GM12878 (cell line): ENCODE data around the gene ADCY9. TPM values are rescaled to one million over a fixed set of nuclear protein-coding genes. Genes with fewer than 3 reads are reported as not detected.

Source experiments
- ATAC-seq: fragments of 200-7000 bp; cut with Tn5 transposase; 3 replicates; pipeline ENCODE4 v1.9.1; 2020; ENCODE audit warnings: mild to moderate bottlenecking, moderate library complexity
- BruUV-seq: library from RNA; stranded (reverse); fragments of 400-500 nt; replicated peaks from 2 replicates; lab custom pipeline; 2021; lab: Mats Ljungman, UMichigan
- CTCF ChIA-PET: fragments of 300-600 bp; sonication (Branson Sonifier 250); formaldehyde crosslinking; extraction: SDS; loops from one replicate; lab custom pipeline; 2021; ENCODE audit warnings: inconsistent platforms; lab: Yijun Ruan, JAX
- POLR2A ChIA-PET: fragments of 350-600 bp; formaldehyde crosslinking; extraction: SDS; loops from one replicate; lab custom pipeline; 2021; ENCODE audit warnings: inconsistent platforms; lab: Charles Lee
- RAD21 ChIA-PET: fragments of 300-600 bp; sonication (Branson Sonifier 250); formaldehyde crosslinking; loops from one replicate; lab custom pipeline; 2023; ENCODE audit warnings: antibody characterized with exemption; ENCODE audit not compliant: unreplicated experiment; lab: Charles Lee
- SMC1A ChIA-PET: fragments of 300-600 bp; sonication (Branson Sonifier 250); formaldehyde crosslinking; loops from one replicate; lab custom pipeline; 2023; ENCODE audit not compliant: unreplicated experiment, uncharacterized antibody; lab: Charles Lee
- DNase-seq: peaks from one replicate; pipeline ENCODE4 v3.0.0-alpha.2; 2011; ENCODE audit warnings: low read depth, low spot score
- FAIRE-seq: peaks from 3 replicates; lab custom pipeline; 2011; peaks lifted over from hg19 to GRCh38; lab: Jason Lieb, UNC
- H2AFZ ChIP-seq: 2 replicates; pipeline ENCODE4 v1.6.0; 2011; ENCODE audit warnings: low read depth, low read length, control low read depth; ENCODE audit not compliant: control insufficient read depth
- H3K27ac ChIP-seq: 2 replicates; pipeline ENCODE4 v1.5.1; 2011; ENCODE audit warnings: control low read depth; ENCODE audit not compliant: control insufficient read depth, insufficient read depth
- H3K27me3 ChIP-seq, 2 experiments: replicated peaks in 1 of 2; 2 replicates each; pipeline versions ENCODE4 v1.6.0 to v1.6.1; 2011; ENCODE audit warnings: low read length in 1 of 2; ENCODE audit not compliant: control insufficient read depth in 2 of 2, insufficient read depth in 2 of 2
- H3K36me3 ChIP-seq, 2 experiments: 2 replicates each; pipeline ENCODE4 v1.5.1; 2011; ENCODE audit warnings: low read length in 1 of 2; ENCODE audit not compliant: control insufficient read depth in 2 of 2, insufficient read depth in 2 of 2
- H3K4me1 ChIP-seq: 2 replicates; pipeline ENCODE4 v1.6.1; 2011; ENCODE audit warnings: mild to moderate bottlenecking, low read length, moderate library complexity, mixed read lengths; ENCODE audit not compliant: control insufficient read depth, insufficient read depth
- H3K4me2 ChIP-seq: 2 replicates; pipeline ENCODE4 v1.6.0; 2011; ENCODE audit warnings: control low read depth; ENCODE audit not compliant: control insufficient read depth, insufficient read depth
- H3K4me3 ChIP-seq: fragments of 200-600 bp; sonication (generic); 2 replicates; pipeline ENCODE4 v1.5.1; 2016
- H3K79me2 ChIP-seq: 2 replicates; pipeline ENCODE4 v1.6.0; 2011; ENCODE audit warnings: low read length; ENCODE audit not compliant: control insufficient read depth, insufficient read depth
- H3K9ac ChIP-seq: 2 replicates; pipeline ENCODE4 v1.8.0; 2011; ENCODE audit warnings: low read length, control low read depth, mixed read lengths; ENCODE audit not compliant: control insufficient read depth, insufficient read depth
- H3K9me3 ChIP-seq: replicated peaks from 3 replicates; pipeline ENCODE4 v1.5.1; 2011; ENCODE audit warnings: mild to moderate bottlenecking, low read length; ENCODE audit not compliant: control insufficient read depth, insufficient read depth
- H4K20me1 ChIP-seq: 2 replicates; pipeline ENCODE4 v1.6.0; 2011; ENCODE audit not compliant: control insufficient read depth, insufficient read depth
- CEBPB ChIP-seq, 2 experiments: fragments of 150-350 bp in 1 of 2; IDR thresholded peaks; 2 replicates each; pipeline ENCODE4 v1.6.1; 2012 to 2014; ENCODE audit warnings: low read depth in 2 of 2, low read length in 2 of 2, borderline replicate concordance in 1 of 2, inconsistent platforms in 1 of 2
- E2F4 ChIP-seq: IDR thresholded peaks from 2 replicates; pipeline ENCODE4 v1.6.1; 2012; ENCODE audit warnings: low read depth, low read length, improper control_type of control experiment
- EP300 ChIP-seq, 2 experiments: fragments of 150-350 bp in 1 of 2; IDR thresholded peaks; 2 replicates each; pipeline ENCODE4 v1.6.1; 2011 to 2012; ENCODE audit warnings: low read depth in 2 of 2, low read length in 2 of 2, borderline replicate concordance in 1 of 2, improper control_type of control experiment in 1 of 2, inconsistent platforms in 1 of 2; ENCODE audit not compliant: control insufficient read depth in 1 of 2
- HCFC1 ChIP-seq: fragments of 150-350 bp; IDR thresholded peaks from 2 replicates; pipeline ENCODE4 v1.6.1; 2014; ENCODE audit warnings: low read length
- HDAC2 ChIP-seq: fragments of 200-600 bp; sonication (generic); IDR thresholded peaks from 2 replicates; pipeline ENCODE4 v1.6.1; 2017
- NR2F1 ChIP-seq: fragments of 450-650 bp; conservative IDR thresholded peaks from 2 replicates; pipeline ENCODE4 v1.6.1; 2017; ENCODE audit warnings: mild to moderate bottlenecking
- PML ChIP-seq: IDR thresholded peaks from 2 replicates; pipeline ENCODE4 v1.6.1; 2012; ENCODE audit warnings: low read length, inconsistent platforms
- POU2F2 ChIP-seq: IDR thresholded peaks from 3 replicates; pipeline ENCODE4 v1.6.1; 2011; ENCODE audit warnings: low read depth, mild to moderate bottlenecking, low read length, borderline replicate concordance
- SP1 ChIP-seq: IDR thresholded peaks from one replicate; pipeline ENCODE4 v1.6.1; 2011; ENCODE audit warnings: low read depth, low read length
- SUZ12 ChIP-seq: fragments of 200-600 bp; sonication (generic); IDR thresholded peaks from one replicate; pipeline ENCODE4 v1.6.1; 2018; ENCODE audit warnings: antibody characterized with exemption, mild to moderate bottlenecking; ENCODE audit not compliant: unreplicated experiment
- TARDBP ChIP-seq: IDR thresholded peaks from 2 replicates; pipeline ENCODE4 v1.6.1; 2016; ENCODE audit warnings: borderline replicate concordance
- ZNF217 ChIP-seq: fragments of 450-650 bp; IDR thresholded peaks from 2 replicates; pipeline ENCODE4 v1.6.1; 2017; ENCODE audit warnings: antibody characterized with exemption, mild to moderate bottlenecking
- ZSCAN29 ChIP-seq: fragments of 450-650 bp; IDR thresholded peaks from 2 replicates; pipeline ENCODE4 v1.6.1; 2017; ENCODE audit warnings: mild to moderate bottlenecking, moderate library complexity
- in situ Hi-C: fragments of 300-500 bp; cut with MboI; formaldehyde crosslinking; loops from 9 replicates; pipeline ENCODE4 v1.14.3; 2018; ENCODE audit warnings: mixed read lengths
- intact Hi-C: fragments of 100-400 bp; cut with micrococcal nuclease; formaldehyde crosslinking; loops from one replicate; pipeline ENCODE4 v1.14.2; 2022; ENCODE audit not compliant: unreplicated experiment
- polyA plus RNA-seq, 11 experiments: library from polyadenylated mRNA; depleted of rRNA in 4 of 11; unstranded in 6 of 11; stranded (reverse) in 5 of 11; fragments of >200 nt; fragmentation: Nextera tagmentation in 4 of 11; fragmentation: Illumina TruSeq in 1 of 11; extraction: Ambion mirVana in 4 of 11; extraction: Trizol in 1 of 11; gene quantifications; 1 replicate in 1 of 11; 2 replicates in 10 of 11; pipeline versions ENCODE4 v1.2.1 to v1.2.3, GENCODE V29; 2011 to 2016; ENCODE audit warnings: inconsistent platforms in 2 of 11, missing spikeins in 2 of 11, low read depth in 1 of 11
- total RNA-seq, 4 experiments: library from RNA; depleted of rRNA in 3 of 4; stranded (reverse); fragments of >200 nt in 3 of 4; fragmentation: Illumina TruSeq in 1 of 4; extraction: Trizol in 1 of 4; gene quantifications; 2 replicates each; pipeline versions ENCODE4 v1.2.1 to v1.2.3, GENCODE V29; 2013 to 2021
- TF ChIP-seq, protein P1 (sequence below): fragments of 450-650 bp; IDR thresholded peaks from 2 replicates; pipeline ENCODE4 v1.6.1; 2017; ENCODE audit warnings: antibody characterized with exemption, mild to moderate bottlenecking, moderate library complexity
- TF ChIP-seq, protein P2 (sequence below): fragments of 150-350 bp; IDR thresholded peaks from 2 replicates; pipeline ENCODE4 v1.6.1; 2016; ENCODE audit warnings: low read depth, low read length

ADCY9 gene
- total and polyA plus RNA-seq, 10 of the 15 experiments (the other 5 are each of a cell fraction or from before 2014, with no cell fraction given): 0.09 to 0.41 (median 0.15) TPM; not detected in 3

- CTCF ChIA-PET: no interaction called here
- POLR2A ChIA-PET: no interaction called here
- no peak for FAIRE-seq
- TF ChIP-seq NR2F1 (no peak), ZNF217 (no peak), SUZ12 (no peak), TARDBP (no peak), POU2F2 (no peak), CEBPB (IDR thresholded peaks at IDR 0.05; ENCODE audit: borderline replicate concordance in 1 of 2, low read depth in 2 of 2, low read length in 2 of 2) (no peak), ZSCAN29 (no peak), EP300 (IDR thresholded peaks at IDR 0.05; ENCODE audit: borderline replicate concordance in 1 of 2, control insufficient read depth in 1 of 2, low read depth in 2 of 2, low read length in 2 of 2) (no peak), E2F4 (no peak), HDAC2 (no peak), SP1 (no peak), HCFC1 (no peak), PML (no peak)
- TF ChIP-seq, protein P1, sequence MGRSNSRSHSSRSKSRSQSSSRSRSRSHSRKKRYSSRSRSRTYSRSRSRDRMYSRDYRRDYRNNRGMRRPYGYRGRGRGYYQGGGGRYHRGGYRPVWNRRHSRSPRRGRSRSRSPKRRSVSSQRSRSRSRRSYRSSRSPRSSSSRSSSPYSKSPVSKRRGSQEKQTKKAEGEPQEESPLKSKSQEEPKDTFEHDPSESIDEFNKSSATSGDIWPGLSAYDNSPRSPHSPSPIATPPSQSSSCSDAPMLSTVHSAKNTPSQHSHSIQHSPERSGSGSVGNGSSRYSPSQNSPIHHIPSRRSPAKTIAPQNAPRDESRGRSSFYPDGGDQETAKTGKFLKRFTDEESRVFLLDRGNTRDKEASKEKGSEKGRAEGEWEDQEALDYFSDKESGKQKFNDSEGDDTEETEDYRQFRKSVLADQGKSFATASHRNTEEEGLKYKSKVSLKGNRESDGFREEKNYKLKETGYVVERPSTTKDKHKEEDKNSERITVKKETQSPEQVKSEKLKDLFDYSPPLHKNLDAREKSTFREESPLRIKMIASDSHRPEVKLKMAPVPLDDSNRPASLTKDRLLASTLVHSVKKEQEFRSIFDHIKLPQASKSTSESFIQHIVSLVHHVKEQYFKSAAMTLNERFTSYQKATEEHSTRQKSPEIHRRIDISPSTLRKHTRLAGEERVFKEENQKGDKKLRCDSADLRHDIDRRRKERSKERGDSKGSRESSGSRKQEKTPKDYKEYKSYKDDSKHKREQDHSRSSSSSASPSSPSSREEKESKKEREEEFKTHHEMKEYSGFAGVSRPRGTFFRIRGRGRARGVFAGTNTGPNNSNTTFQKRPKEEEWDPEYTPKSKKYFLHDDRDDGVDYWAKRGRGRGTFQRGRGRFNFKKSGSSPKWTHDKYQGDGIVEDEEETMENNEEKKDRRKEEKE: no peak
- TF ChIP-seq, protein P2, sequence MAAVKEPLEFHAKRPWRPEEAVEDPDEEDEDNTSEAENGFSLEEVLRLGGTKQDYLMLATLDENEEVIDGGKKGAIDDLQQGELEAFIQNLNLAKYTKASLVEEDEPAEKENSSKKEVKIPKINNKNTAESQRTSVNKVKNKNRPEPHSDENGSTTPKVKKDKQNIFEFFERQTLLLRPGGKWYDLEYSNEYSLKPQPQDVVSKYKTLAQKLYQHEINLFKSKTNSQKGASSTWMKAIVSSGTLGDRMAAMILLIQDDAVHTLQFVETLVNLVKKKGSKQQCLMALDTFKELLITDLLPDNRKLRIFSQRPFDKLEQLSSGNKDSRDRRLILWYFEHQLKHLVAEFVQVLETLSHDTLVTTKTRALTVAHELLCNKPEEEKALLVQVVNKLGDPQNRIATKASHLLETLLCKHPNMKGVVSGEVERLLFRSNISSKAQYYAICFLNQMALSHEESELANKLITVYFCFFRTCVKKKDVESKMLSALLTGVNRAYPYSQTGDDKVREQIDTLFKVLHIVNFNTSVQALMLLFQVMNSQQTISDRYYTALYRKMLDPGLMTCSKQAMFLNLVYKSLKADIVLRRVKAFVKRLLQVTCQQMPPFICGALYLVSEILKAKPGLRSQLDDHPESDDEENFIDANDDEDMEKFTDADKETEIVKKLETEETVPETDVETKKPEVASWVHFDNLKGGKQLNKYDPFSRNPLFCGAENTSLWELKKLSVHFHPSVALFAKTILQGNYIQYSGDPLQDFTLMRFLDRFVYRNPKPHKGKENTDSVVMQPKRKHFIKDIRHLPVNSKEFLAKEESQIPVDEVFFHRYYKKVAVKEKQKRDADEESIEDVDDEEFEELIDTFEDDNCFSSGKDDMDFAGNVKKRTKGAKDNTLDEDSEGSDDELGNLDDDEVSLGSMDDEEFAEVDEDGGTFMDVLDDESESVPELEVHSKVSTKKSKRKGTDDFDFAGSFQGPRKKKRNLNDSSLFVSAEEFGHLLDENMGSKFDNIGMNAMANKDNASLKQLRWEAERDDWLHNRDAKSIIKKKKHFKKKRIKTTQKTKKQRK: no peak
These were observed 191.5 kb downstream of the ADCY9 start for GRCh38 chr16:3924763-3925162.

More at GRCh38 chr16:3924763-3925162, 191.5 kb downstream of the ADCY9 start:
- Histone ChIP-seq H4K20me1 (no peaks in the 10 kb centered on the region; the same call in 1 of the 2 replicates), H3K4me3 (no peak overlapping the region), H3K4me1 (no peaks in the 10 kb centered on the region), H3K4me2 (no peak overlapping the region), H3K9ac (no peak overlapping the region), H2AFZ (no peak overlapping the region), H3K27ac (no peak overlapping the region), H3K9me3 (no peaks in the 10 kb centered on the region; the same call in 2 of the 3 replicates), H3K36me3 (no peaks in the 10 kb centered on the region), H3K79me2 (no peaks in the 10 kb centered on the region), H3K27me3 (no peaks in the 10 kb centered on the region)
- ChIA-PET RAD21 (no interaction called here), SMC1A (no interaction called here)
- BruUV-seq: no TSS peak
- in situ Hi-C loops (no loop called here), intact Hi-C loops (no loop called here)
- DNase-seq (no peak), ATAC-seq (no peak)
